Immature natural killer cell (primary cell): ENCODE results near the gene TSHR. TPM values are rescaled to one million over a fixed set of nuclear protein-coding genes. Genes with fewer than 3 reads are reported as not detected.
"Not testable (repeated sequence)": the region's sequence is repeated elsewhere in the genome, so short reads cannot be mapped to it uniquely, and the experiment has no call there.

Source experiments
- DNase-seq, 3 donors: peaks; one replicate each; pipeline ENCODE4 v3.0.0; 2022; ENCODE audit warnings: mixed read lengths in 1 of 3
- H3K27ac Mint-ChIP-seq, 6 donors: one replicate each; pipeline ENCODE4 v1.8.0; 2020; ENCODE audit warnings: mixed read lengths in 6 of 6, mild to moderate bottlenecking in 5 of 6, inconsistent platforms in 4 of 6, moderate library complexity in 3 of 6
- H3K27me3 Mint-ChIP-seq, 3 donors: one replicate each; pipeline ENCODE4 v1.8.0; 2020 to 2021; ENCODE audit warnings: low read depth in 3 of 3, mild to moderate bottlenecking in 3 of 3, mixed read lengths in 3 of 3, moderate library complexity in 3 of 3, inconsistent platforms in 1 of 3
- H3K36me3 Mint-ChIP-seq, 3 donors: one replicate each; pipeline ENCODE4 v1.8.0; 2020; ENCODE audit warnings: mixed read lengths in 3 of 3, inconsistent platforms in 2 of 3, mild to moderate bottlenecking in 2 of 3
- H3K4me1 Mint-ChIP-seq, 2 donors: one replicate each; pipeline ENCODE4 v1.8.0; 2020; ENCODE audit warnings: inconsistent platforms in 2 of 2, mild to moderate bottlenecking in 2 of 2, mixed read lengths in 2 of 2, moderate library complexity in 1 of 2
- H3K4me3 Mint-ChIP-seq, 5 donors: one replicate each; pipeline ENCODE4 v1.8.0; 2020; ENCODE audit warnings: mild to moderate bottlenecking in 5 of 5, mixed read lengths in 5 of 5, inconsistent platforms in 3 of 5, moderate library complexity in 3 of 5
- H3K9me3 Mint-ChIP-seq, 6 donors: one replicate each; pipeline ENCODE4 v1.8.0; 2020; ENCODE audit warnings: mild to moderate bottlenecking in 6 of 6, mixed read lengths in 6 of 6, inconsistent platforms in 4 of 6, moderate library complexity in 3 of 6
- polyA plus RNA-seq, 3 donors: library from polyadenylated mRNA; unstranded; fragments of 300-500 nt; fragmentation: Illumina TruSeq; gene quantifications; one replicate each; pipeline ENCODE4 v1.2.3, GENCODE V29; 2021

Gene TSHR
- polyA plus RNA-seq: not detected

DNA sequence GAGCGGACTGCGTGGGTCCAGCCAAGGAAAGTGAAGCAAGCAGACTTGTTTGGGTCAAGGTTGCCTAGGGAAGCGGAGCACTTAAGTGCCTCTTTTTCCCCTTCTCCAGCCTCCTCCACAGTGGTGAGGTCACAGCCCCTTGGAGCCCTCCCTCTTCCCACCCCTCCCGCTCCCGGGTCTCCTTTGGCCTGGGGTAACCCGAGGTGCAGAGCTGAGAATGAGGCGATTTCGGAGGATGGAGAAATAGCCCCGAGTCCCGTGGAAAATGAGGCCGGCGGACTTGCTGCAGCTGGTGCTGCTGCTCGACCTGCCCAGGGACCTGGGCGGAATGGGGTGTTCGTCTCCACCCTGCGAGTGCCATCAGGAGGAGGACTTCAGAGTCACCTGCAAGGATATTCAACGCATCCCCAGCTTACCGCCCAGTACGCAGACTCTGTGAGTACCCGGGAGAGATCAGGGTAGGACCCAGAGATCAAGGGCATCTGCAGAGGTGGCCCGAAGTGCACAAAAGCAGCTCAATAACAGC is at the start of gene TSHR:
TSHR (plus strand) TSS at position 206 of the 526 bp plus-strand sequence; CDS start at position 266, 60 bp downstream.
- Mint-ChIP-seq H3K4me3 (peak within 1 kb of the TSS; percentile 65 to 85 (median 79)), H3K36me3 (peaks cover 0 to 3% (median 0%) of the 10 kb centered on the region in 3 donors), H3K27ac (peak within 1 kb of the TSS in 1 of 6 donors; percentile 51), H3K9me3 (no peaks in the 10 kb centered on the region), H3K27me3 (peaks cover 2 to 10% (median 4%) of the 10 kb centered on the region in 3 donors), H3K4me1 (peaks cover 30 to 32% of the 10 kb centered on the region in 2 donors)
- no peak for DNase-seq

DNA sequence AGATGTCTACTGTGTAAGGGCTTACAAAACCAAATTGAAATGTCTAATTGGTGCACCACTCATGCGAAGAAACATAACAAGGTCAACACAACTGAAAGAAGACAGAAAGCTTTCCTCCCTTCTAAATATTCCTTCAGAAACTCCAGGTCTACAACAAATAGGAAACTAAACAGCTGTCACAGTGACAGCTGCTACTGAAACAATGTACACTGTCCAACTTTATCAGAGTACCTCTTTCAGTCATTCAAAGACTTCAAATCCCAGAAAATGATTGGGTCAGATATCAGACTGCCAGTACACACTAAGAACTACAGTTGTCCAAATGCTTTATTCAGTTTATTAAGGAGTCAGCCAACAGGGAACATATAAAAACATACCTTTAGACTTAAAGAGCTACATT is 49.1 kb upstream of the TSHR start:
- H3K27ac Mint-ChIP-seq: no peak overlapping the region
- H3K9me3 Mint-ChIP-seq: no peaks in the 10 kb centered on the region
- DNase-seq: no peak
- H3K4me3 Mint-ChIP-seq: no peak overlapping the region
- H3K27me3 Mint-ChIP-seq: no peaks in the 10 kb centered on the region
- peaks cover 9 to 28% (median 26%) of the 10 kb centered on the region in 3 donors for H3K36me3 Mint-ChIP-seq
- H3K4me1 Mint-ChIP-seq: no peaks in the 10 kb centered on the region

DNA sequence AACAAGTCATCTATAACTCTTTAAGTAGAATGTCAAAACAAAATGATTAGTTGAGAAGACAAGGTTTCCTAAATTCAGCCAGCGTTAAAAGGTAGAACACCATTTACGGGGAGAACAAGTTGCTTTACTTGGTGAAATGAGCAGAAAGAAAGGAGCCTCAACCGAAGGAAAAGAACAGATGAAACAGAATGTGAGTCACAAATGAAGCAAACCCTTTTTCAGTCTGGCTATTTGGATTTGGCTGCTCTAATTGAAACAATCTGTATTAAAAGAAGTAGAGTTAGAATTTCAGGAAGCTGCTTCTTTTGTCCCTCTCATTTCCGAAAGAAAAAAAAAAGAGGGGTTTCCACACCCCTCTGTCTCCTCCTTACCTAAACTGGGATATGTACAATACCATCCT is 48.5 kb upstream of the TSHR start:
- H3K36me3 Mint-ChIP-seq: peaks cover 5 to 24% (median 23%) of the 10 kb centered on the region in 3 donors
- no peak overlapping the region for H3K4me3 Mint-ChIP-seq
- H3K27ac Mint-ChIP-seq: no peak overlapping the region

DNA sequence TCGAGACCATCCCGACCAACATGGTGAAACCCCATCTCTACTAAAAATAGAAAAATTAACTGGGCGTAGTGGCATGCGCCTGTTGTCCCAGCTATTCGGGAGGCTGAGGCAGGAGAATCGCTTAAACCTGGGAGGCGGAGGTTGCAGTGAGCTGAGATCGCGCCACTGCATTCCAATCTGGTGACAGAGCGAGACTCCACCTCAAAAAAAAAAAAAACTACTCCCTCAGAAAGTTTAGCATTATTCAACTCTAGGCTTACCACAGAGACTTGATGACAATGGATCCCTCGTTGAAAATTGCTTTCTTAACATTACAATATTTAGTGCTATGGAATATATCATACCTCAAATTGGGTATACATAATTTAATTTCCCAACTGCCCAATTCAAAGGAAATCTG is 43.4 kb upstream of the TSHR start:
- H3K27me3 Mint-ChIP-seq, H3K9me3 Mint-ChIP-seq, H3K4me3 Mint-ChIP-seq, DNase-seq, H3K4me1 Mint-ChIP-seq, H3K27ac Mint-ChIP-seq: not testable (repeated sequence)
- H3K36me3 Mint-ChIP-seq: peaks cover 9 to 38% (median 19%) of the 10 kb centered on the region in 3 donors

More for the DNA sequence above, 48.5 kb upstream of the TSHR start:
- DNase-seq: no peak
- H3K27me3 Mint-ChIP-seq: no peaks in the 10 kb centered on the region
- no peaks in the 10 kb centered on the region for H3K4me1 Mint-ChIP-seq
- no peaks in the 10 kb centered on the region for H3K9me3 Mint-ChIP-seq

DNA sequence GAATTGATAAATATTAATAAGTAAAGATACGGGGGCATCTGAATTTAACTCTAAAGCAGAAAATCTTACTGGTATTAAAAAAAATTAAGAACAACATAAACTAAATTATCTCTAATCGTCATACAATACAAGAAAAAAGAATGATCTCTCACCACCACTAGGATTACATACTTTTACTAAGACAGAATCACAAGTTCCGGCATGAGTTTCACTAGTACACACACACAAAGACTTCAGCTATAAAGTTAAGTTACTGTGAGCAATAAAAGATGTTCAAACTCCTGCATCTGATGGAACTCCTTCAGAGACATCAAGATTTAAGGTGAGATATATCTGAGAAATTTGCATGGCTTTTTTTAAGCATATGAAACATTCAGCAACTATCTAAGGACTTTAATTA is 35.8 kb upstream of the TSHR start:
- no peak overlapping the region for H3K4me3 Mint-ChIP-seq
- DNase-seq: no peak

DNA sequence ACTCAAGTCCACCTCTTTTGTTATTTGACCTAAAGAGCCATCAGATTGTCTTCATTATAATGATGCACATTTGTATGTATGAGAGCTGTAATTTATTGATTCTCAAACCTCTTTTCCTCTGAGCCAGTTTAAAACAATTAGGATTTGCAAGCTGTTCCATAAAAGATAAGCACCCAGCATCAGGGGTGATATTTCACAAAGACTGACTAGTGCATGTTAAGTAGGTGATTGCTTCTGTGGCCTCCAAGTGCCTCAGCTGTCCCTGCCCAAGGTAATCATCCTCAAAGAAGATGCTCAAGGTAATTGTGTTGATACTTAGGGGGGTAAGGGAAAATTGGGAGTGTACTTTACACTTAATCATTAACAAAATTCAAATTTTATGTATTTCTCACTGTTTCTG is 32.1 kb upstream of the TSHR start:
- Mint-ChIP-seq H3K36me3 (peaks cover 0 to 15% (median 5%) of the 10 kb centered on the region in 3 donors), H3K4me3 (no peak overlapping the region), H3K4me1 (peaks cover 0 to 11% of the 10 kb centered on the region in 2 donors), H3K27ac (no peak overlapping the region), H3K27me3 (no peaks in the 10 kb centered on the region), H3K9me3 (no peaks in the 10 kb centered on the region)
- no peak for DNase-seq

More for the DNA sequence above, 35.8 kb upstream of the TSHR start:
- Mint-ChIP-seq H3K27me3 (no peaks in the 10 kb centered on the region), H3K9me3 (no peaks in the 10 kb centered on the region), H3K27ac (no peak overlapping the region), H3K36me3 (peaks cover 6 to 17% (median 8%) of the 10 kb centered on the region in 3 donors), H3K4me1 (peaks cover 0 to 5% of the 10 kb centered on the region in 2 donors)

DNA sequence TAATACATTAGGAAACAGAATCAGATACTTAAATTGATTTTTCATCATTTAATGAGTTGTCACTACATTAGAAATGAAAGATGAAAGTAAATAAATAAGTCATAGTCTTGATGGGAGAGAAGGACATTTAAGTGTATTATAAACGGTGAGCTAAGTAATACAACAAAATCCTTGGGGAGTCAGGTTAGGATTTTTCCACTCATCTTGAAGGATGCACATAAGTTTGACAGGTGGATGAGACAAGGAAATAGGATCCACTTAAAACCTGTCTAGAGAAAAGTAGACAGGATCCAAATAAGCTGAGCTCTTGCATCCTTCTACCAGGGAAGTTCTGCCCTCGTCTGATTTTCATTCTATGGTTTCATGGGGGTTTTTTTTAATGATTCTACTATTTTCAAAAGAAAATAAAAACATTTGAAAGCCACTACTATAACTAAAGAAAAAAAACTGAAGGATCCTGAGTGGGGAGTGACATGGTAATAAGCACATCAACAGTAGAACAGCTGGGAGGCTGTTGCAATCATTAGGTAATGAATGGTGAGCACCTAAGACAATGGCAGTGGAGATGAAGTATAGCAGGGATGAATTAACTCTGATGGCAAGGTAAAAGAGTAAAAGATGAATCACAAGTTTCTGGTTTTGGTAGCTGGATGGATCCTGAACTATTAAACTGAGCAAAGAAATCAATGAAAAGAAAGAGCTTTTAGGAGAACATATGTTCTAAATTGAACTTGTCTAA is 30.9 kb upstream of the TSHR start:
- no peaks in the 10 kb centered on the region for H3K27me3 Mint-ChIP-seq
- no peak overlapping the region for H3K27ac Mint-ChIP-seq
- no peak overlapping the region for H3K4me3 Mint-ChIP-seq

DNA sequence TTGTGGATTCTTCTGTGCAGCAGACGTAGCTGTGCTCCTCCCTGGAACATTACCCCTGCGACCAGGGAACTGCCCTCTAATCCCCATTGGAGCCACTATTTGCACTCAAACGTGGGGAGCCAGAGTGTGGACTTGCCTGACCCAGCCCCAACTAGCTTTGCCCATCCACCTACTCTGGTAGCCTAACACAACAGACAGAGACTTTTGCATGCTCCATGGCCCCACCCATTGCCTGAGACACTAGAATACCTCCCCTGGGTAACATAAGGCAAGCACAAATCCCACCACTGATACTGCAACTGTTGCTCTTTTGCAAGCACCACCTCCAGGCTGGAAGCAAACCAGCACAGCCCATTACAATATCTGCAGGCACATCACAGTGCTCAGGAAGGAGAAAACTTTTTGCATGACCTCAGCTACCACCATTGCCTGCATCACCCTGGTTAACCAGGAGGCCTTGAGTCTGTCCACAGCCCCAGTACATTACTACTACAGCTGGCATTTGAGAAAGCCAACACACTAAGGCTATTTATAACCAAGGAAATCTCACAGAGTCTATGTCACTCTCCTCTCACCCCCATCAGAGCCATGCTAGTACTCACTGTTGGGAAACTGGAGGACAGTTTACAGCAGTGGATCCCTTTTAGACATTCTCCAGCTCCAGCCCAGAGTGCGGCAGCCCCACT is 28.9 kb upstream of the TSHR start:
- DNase-seq: no peak
- Mint-ChIP-seq H3K9me3 (no peaks in the 10 kb centered on the region), H3K36me3 (peaks cover 0 to 15% (median 5%) of the 10 kb centered on the region in 3 donors), H3K27me3 (peaks cover 0 to 5% (median 0%) of the 10 kb centered on the region in 3 donors), H3K27ac (no peak overlapping the region), H3K4me3 (no peak overlapping the region), H3K4me1 (peaks cover 21 to 34% of the 10 kb centered on the region in 2 donors)

More for the DNA sequence above, 30.9 kb upstream of the TSHR start:
- peaks cover 0 to 15% (median 5%) of the 10 kb centered on the region in 3 donors for H3K36me3 Mint-ChIP-seq
- H3K4me1 Mint-ChIP-seq: peaks cover 1 to 14% of the 10 kb centered on the region in 2 donors
- no peak for DNase-seq
- no peaks in the 10 kb centered on the region for H3K9me3 Mint-ChIP-seq

DNA sequence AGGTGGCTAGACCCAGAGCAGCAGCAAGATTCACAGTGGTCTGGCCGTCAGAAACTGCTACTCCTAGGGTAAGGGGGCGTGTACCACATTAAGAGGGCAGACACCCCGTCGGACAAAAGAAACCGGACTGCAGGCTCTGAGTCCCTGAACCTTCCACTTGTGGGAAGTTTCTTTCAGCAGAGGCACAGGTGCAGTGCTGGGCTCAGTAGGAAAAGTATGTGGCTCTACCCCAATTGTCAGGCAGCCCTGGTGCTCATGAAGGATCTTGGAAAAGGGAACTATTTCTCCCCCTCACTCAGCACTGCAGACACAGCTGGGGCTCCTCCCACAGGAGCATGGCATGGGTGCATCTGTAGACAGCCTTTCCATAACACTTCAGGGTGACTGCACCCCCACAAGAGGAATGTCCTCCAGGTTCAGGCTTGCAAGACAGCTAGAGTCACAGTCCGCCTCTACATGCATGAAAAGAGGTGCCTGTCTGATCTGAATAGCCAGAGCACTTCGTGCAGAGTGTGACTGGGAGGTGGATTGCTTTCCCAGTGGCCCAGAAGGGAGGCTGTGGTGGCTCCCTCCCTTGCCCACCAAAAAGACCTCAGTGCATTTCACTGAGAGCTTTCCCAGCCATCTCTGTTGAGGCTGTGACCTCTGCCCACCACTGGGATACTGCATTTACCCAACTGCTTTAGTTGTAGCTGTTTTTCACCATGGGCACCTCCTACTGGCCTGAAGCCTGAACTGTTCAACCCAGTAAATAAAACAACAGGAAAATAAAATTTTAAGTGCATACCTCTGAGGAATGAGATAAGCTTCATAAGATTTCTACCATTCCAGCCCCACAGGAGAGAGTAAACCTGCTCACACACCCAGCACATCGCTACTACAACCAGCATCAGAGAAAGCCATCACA is 28.1 kb upstream of the TSHR start:
- H3K4me3 Mint-ChIP-seq: no peak overlapping the region
- H3K9me3 Mint-ChIP-seq: no peaks in the 10 kb centered on the region
- peaks cover 0 to 15% (median 5%) of the 10 kb centered on the region in 3 donors for H3K36me3 Mint-ChIP-seq
- no peak for DNase-seq
- H3K27me3 Mint-ChIP-seq: peaks cover 0 to 5% (median 0%) of the 10 kb centered on the region in 3 donors
- peaks cover 26 to 39% of the 10 kb centered on the region in 2 donors for H3K4me1 Mint-ChIP-seq
- peak overlapping the region in 2 of 6 donors; percentile 7 to 34 for H3K27ac Mint-ChIP-seq

DNA sequence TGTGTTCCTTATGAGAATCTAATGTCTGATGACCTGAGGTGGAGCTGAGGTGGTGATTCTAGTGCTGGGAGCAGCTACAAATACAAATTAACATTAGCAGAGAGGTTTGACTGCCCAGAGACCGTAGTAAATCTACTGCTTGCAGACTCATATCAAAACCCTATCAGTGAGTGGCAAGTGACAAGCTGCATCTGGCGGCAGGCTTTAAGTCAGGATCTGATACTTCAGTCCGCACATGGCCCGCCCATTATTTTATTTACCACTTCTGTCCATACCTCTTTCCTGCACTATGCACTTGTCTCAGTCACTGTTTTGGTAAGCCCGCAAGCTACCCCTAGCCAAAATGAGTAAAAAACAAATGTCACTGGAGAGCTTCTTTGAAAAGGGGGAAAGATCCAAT is 25.3 kb upstream of the TSHR start:
- no peak for DNase-seq
- peaks cover 0 to 10% (median 2%) of the 10 kb centered on the region in 3 donors for H3K36me3 Mint-ChIP-seq
- H3K4me1 Mint-ChIP-seq: peaks cover 26 to 36% of the 10 kb centered on the region in 2 donors
- no peaks in the 10 kb centered on the region for H3K9me3 Mint-ChIP-seq
- H3K4me3 Mint-ChIP-seq: peak overlapping the region in 3 of 5 donors; percentile 36 to 72 (median 69)
- H3K27ac Mint-ChIP-seq: peak overlapping the region; percentile 71 to 91 (median 86)
- peaks cover 0 to 5% (median 0%) of the 10 kb centered on the region in 3 donors for H3K27me3 Mint-ChIP-seq

DNA sequence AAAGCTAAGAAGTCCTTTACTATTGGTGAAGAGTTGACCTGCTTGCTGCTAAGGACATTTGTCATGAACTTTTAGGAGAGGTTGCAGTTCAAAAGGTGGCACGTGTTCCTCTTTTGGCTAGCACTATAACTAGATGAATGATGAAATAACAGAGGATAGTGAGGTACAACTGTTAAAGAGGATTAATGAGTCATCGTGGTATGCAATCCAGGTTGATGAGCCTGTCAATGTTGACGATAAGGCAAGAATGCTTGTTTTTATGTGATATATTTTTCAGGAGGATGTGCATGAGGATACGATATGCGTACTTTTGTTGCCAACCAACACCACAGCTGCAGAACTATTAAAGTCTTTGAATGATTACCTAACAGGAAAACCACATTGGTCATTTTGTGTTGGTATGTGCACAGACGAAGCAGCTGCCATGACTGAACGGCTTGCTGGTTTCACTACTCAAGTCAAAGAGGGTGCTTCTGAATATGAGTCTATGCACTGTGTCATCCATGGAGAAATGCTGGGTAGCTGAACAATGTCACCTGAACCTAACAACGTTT is 24.5 kb upstream of the TSHR start:
- peaks cover 0 to 5% (median 0%) of the 10 kb centered on the region in 3 donors for H3K27me3 Mint-ChIP-seq
- no peaks in the 10 kb centered on the region for H3K9me3 Mint-ChIP-seq
- peaks cover 26 to 28% of the 10 kb centered on the region in 2 donors for H3K4me1 Mint-ChIP-seq
- H3K27ac Mint-ChIP-seq: peak overlapping the region; percentile 51 to 91 (median 88)
- peaks cover 0 to 5% (median 3%) of the 10 kb centered on the region in 3 donors for H3K36me3 Mint-ChIP-seq
- DNase-seq: peak; percentile 65 to 82 (median 74)
- peak overlapping the region; percentile 60 to 72 (median 64) for H3K4me3 Mint-ChIP-seq

DNA sequence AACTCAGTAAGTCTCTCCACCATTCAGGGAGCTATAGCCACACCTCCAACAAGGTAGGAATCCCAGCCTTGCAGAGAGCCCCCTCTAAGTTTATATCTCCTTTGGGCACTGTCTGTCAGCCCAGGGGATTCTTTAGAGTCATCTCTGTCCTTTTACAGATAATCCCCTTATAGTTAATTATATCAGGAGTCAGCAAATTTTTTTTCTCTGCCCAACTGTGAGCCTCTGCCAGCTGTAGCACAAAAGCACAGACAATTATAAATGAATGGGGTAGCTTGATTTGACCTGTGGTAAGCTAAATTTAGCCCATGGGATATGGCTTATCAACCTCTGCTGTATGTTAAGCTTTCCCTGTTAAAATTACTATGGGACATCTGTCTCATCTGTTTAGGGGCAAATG is 22.1 kb upstream of the TSHR start:
- H3K4me3 Mint-ChIP-seq: no peak overlapping the region
- peak overlapping the region in 3 of 6 donors; percentile 53 to 72 (median 60) for H3K27ac Mint-ChIP-seq
- DNase-seq: no peak
- H3K4me1 Mint-ChIP-seq: peaks cover 26 to 28% of the 10 kb centered on the region in 2 donors
- peaks cover 0 to 5% (median 2%) of the 10 kb centered on the region in 3 donors for H3K27me3 Mint-ChIP-seq
- H3K36me3 Mint-ChIP-seq: peaks cover 0 to 6% (median 0%) of the 10 kb centered on the region in 3 donors
- no peaks in the 10 kb centered on the region for H3K9me3 Mint-ChIP-seq

DNA sequence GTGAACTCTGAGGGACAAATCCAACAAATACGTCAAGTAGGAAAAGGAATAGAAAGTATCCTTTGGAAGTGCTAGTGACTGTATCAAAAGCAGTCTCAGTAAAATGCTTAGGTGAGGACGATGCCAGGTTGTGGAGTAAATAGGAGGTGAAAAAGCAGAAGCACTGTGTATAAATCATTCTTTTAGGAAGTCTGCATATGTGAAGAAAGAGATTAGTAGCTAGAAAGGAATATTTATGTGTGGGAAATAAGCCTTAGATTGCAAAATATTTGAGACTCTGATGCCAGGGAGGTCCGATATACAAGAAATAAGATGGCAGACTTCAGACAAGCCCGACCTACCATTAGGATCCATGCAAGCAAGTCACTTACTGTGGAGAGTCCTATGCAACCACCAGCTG is 21.7 kb upstream of the TSHR start:
- Mint-ChIP-seq H3K27ac (peak overlapping the region in 3 of 6 donors; percentile 53 to 72 (median 60)), H3K36me3 (peaks cover 0 to 6% (median 0%) of the 10 kb centered on the region in 3 donors), H3K9me3 (no peaks in the 10 kb centered on the region), H3K4me3 (no peak overlapping the region), H3K27me3 (peaks cover 0 to 5% (median 2%) of the 10 kb centered on the region in 3 donors), H3K4me1 (peaks cover 26 to 28% of the 10 kb centered on the region in 2 donors)
- no peak for DNase-seq
